IMR-90 (cell line): ENCODE results near the gene EPB41L2. TPM values are rescaled to one million over a fixed set of nuclear protein-coding genes. Genes with fewer than 3 reads are reported as not detected.

ENCODE experiments used
- ATAC-seq: fragments of 200-7000 bp; cut with Tn5 transposase; 2 replicates; pipeline ENCODE4 v1.9.1; 2020; ENCODE audit warnings: low read depth, mild to moderate bottlenecking, moderate library complexity
- BruUV-seq: library from RNA; stranded (reverse); fragments of 400-500 nt; replicated peaks from 2 replicates; lab custom pipeline; 2021; lab: Mats Ljungman, UMichigan
- CTCF ChIA-PET: fragments of 300-600 bp; formaldehyde crosslinking; extraction: SDS; loops from one replicate; lab custom pipeline; 2021; ENCODE audit warnings: antibody characterized with exemption; lab: Yijun Ruan, JAX
- POLR2A ChIA-PET: fragments of 300-600 bp; sonication (Branson Sonifier 250); formaldehyde crosslinking; loops from one replicate; lab custom pipeline; 2022; ENCODE audit warnings: antibody characterized with exemption; ENCODE audit not compliant: unreplicated experiment; lab: Charles Lee
- DNase-seq: peaks from one replicate; pipeline ENCODE4 v3.0.0; 2013
- H2AFZ ChIP-seq: replicated peaks from 2 replicates; pipeline ENCODE3; 2013; ENCODE audit warnings: low read length, mild to moderate bottlenecking; ENCODE audit not compliant: poor library complexity
- H2AK5ac ChIP-seq: 2 replicates; pipeline ENCODE4 v1.6.1; 2013; ENCODE audit warnings: low read depth, low read length, inconsistent platforms
- H2AK9ac ChIP-seq: replicated peaks from 2 replicates; pipeline ENCODE3; 2013; ENCODE audit warnings: mild to moderate bottlenecking, low read depth, low read length, moderate library complexity; ENCODE audit not compliant: poor library complexity
- H2BK120ac ChIP-seq: 2 replicates; pipeline ENCODE4 v1.6.1; 2013; ENCODE audit warnings: low read depth, low read length, inconsistent platforms
- H2BK15ac ChIP-seq: 3 replicates; pipeline ENCODE4 v1.6.1; 2013; ENCODE audit warnings: low read depth, low read length, inconsistent platforms
- H2BK20ac ChIP-seq: 2 replicates; pipeline ENCODE4 v1.6.1; 2013; ENCODE audit warnings: low read depth, mild to moderate bottlenecking, inconsistent platforms, low read length, moderate library complexity
- H2BK5ac ChIP-seq: 2 replicates; pipeline ENCODE4 v1.6.1; 2013; ENCODE audit warnings: mild to moderate bottlenecking, low read depth, low read length, inconsistent platforms; ENCODE audit not compliant: poor library complexity, severe bottlenecking
- H3K14ac ChIP-seq: replicated peaks from 2 replicates; pipeline ENCODE4 v1.6.1; 2013; ENCODE audit warnings: low read depth, low read length, inconsistent platforms
- H3K18ac ChIP-seq: 2 replicates; pipeline ENCODE4 v1.6.1; 2013; ENCODE audit warnings: low read depth, low read length, control low read depth
- H3K23ac ChIP-seq: 2 replicates; pipeline ENCODE4 v1.6.1; 2013; ENCODE audit warnings: low read depth, low read length, inconsistent platforms
- H3K27ac ChIP-seq: 2 replicates; pipeline ENCODE4 v1.5.1; 2013; ENCODE audit warnings: mild to moderate bottlenecking, control low read depth, low read length; ENCODE audit not compliant: insufficient read depth
- H3K27me3 ChIP-seq: 2 replicates; pipeline ENCODE4 v1.6.1; 2013; ENCODE audit warnings: low read length; ENCODE audit not compliant: control insufficient read depth, insufficient read depth
- H3K36me3 ChIP-seq: 2 replicates; pipeline ENCODE4 v1.6.1; 2013; ENCODE audit warnings: low read length, mixed read lengths; ENCODE audit not compliant: control insufficient read depth, insufficient read depth
- H3K4ac ChIP-seq: 2 replicates; pipeline ENCODE4 v1.6.1; 2013; ENCODE audit warnings: low read depth, low read length, inconsistent platforms
- H3K4me1 ChIP-seq: 2 replicates; pipeline ENCODE4 v1.6.1; 2013; ENCODE audit warnings: low read length, mixed read lengths; ENCODE audit not compliant: control insufficient read depth, insufficient read depth
- H3K4me2 ChIP-seq: 2 replicates; pipeline ENCODE4 v1.6.1; 2013; ENCODE audit warnings: low read depth, mild to moderate bottlenecking, control low read depth, low read length, moderate library complexity
- H3K4me3 ChIP-seq: 2 replicates; pipeline ENCODE4 v1.5.1; 2013; ENCODE audit warnings: low read depth, mild to moderate bottlenecking, control low read depth, low read length, moderate library complexity; ENCODE audit not compliant: insufficient read depth
- H3K56ac ChIP-seq: 2 replicates; pipeline ENCODE4 v1.6.1; 2013; ENCODE audit warnings: low read length, inconsistent platforms; ENCODE audit not compliant: insufficient read depth; ENCODE audit errors: extremely low read depth
- H3K79me1 ChIP-seq, 2 experiments: 2 replicates each; pipeline ENCODE4 v1.6.1; 2013; ENCODE audit warnings: low read length in 2 of 2, inconsistent platforms in 1 of 2, low read depth in 1 of 2
- H3K9ac ChIP-seq: 2 replicates; pipeline ENCODE4 v1.6.1; 2013; ENCODE audit warnings: low read depth, low read length, control low read depth
- H3K9me1 ChIP-seq: 2 replicates; pipeline ENCODE4 v1.6.1; 2013; ENCODE audit warnings: low read length, inconsistent platforms; ENCODE audit not compliant: insufficient read depth
- H3K9me3 ChIP-seq: 2 replicates; pipeline ENCODE4 v1.6.1; 2013; ENCODE audit warnings: low read length; ENCODE audit not compliant: control insufficient read depth, insufficient read depth
- H4K20me1 ChIP-seq: 2 replicates; pipeline ENCODE4 v1.6.1; 2013; ENCODE audit warnings: low read length, inconsistent platforms; ENCODE audit not compliant: insufficient read depth
- H4K5ac ChIP-seq: 2 replicates; pipeline ENCODE4 v1.6.1; 2013; ENCODE audit warnings: mild to moderate bottlenecking, low read depth, low read length, control low read depth
- H4K8ac ChIP-seq, 2 experiments: 2 replicates each; pipeline ENCODE4 v1.6.1; 2013; ENCODE audit warnings: low read depth in 2 of 2, low read length in 2 of 2, control low read depth in 1 of 2, inconsistent platforms in 1 of 2
- H4K91ac ChIP-seq: 2 replicates; pipeline ENCODE4 v1.6.1; 2013; ENCODE audit warnings: low read depth, low read length, inconsistent platforms; ENCODE audit not compliant: insufficient read depth
- FOS ChIP-seq: fragments of 150-350 bp; IDR thresholded peaks from 2 replicates; pipeline ENCODE4 v1.6.1; 2016; ENCODE audit warnings: low read depth, low read length
- WGBS, 2 experiments: methylation state at CpG; one replicate each; pipeline versions ENCODE4 v1.1.5 to v1.1.7; 2013; ENCODE audit warnings: missing lambda C conversion rate in 2 of 2; ENCODE audit not compliant: insufficient read length in 1 of 2; ENCODE audit errors: extremely low coverage in 2 of 2; 5-methylcytosine and 5-hydroxymethylcytosine counted together
- dilution Hi-C: fragments of 300-500 bp; cut with HindIII; formaldehyde crosslinking; loops from one replicate; pipeline ENCODE4 v1.14.3; 2018; ENCODE audit warnings: low sequenced_read_pairs; ENCODE audit not compliant: unreplicated experiment
- in situ Hi-C: fragments of 300-500 bp; cut with MboI; formaldehyde crosslinking; loops from 3 replicates; pipeline ENCODE4 v1.14.3; 2019; ENCODE audit warnings: low sequenced_read_pairs, inconsistent platforms, mixed read lengths
- intact Hi-C: fragments of 100-400 bp; cut with micrococcal nuclease; formaldehyde crosslinking; loops from 2 replicates; pipeline ENCODE4 v1.10.0; 2022
- polyA plus RNA-seq, 3 experiments: library from polyadenylated mRNA; depleted of rRNA; stranded (reverse); fragments of >200 nt; gene quantifications; 2 replicates each; pipeline ENCODE4 v1.2.3, GENCODE V29; 2012; ENCODE audit warnings: low replicate concordance in 1 of 3
- total RNA-seq: library from RNA; depleted of rRNA; stranded (reverse); fragments of >200 nt; gene quantifications from 2 replicates; pipeline ENCODE4 v1.2.3, GENCODE V29; 2012

Gene EPB41L2
- total and polyA plus RNA-seq, 2 of the 4 experiments (the other 2 are of a cell fraction): 85.7 to 99.8 TPM

DNA sequence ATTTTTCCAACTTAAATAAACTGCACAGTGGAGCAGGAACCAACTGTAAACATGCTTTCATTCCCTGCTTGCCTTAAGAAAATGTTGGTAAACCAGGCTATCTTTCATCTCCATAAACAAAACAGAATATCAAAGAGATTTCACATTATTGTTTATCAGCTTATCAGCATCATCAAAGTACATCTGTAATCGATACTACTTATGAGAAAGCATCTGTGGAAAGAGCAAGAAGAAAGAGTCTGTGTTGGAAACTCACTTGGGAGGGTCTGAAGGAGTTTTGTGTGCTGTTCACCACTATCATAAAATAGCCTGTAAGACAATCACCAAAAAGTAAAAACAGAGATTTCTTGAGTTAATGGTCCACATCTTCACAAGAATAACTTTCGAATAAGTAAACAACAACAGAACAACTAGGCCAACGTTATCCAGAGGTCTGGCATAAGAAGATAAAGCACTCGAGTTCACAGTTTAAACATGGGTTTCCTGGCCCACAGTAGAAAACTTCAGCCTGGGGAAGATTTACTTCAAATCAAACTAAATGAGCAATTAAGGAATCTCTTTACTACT, 47.9 kb downstream of the EPB41L2 start:
- in situ Hi-C loops (no loop called here), intact Hi-C loops (no loop called here)
- peak overlapping the region; percentile 1; the same call in 1 of the 2 replicates for H3K4me2 ChIP-seq

More for the DNA sequence above, 47.9 kb downstream of the EPB41L2 start:
- Histone ChIP-seq H3K4me3 (no peak overlapping the region), H3K14ac (0 out of 2 replicates have a peak overlapping the region, but pooled peaks have one; percentile 32), H3K27me3 (no peaks in the 10 kb centered on the region), H2AK9ac (no peak overlapping the region), H4K91ac (no peak overlapping the region), H2AFZ (no peak overlapping the region), H3K23ac (peak overlapping the region; percentile 7; the same call in 1 of the 2 replicates), H2BK20ac (no peak overlapping the region), H4K5ac (peak overlapping the region; percentile 39; the same call in 1 of the 2 replicates), H3K79me1 (peaks cover 38 to 60% of the 10 kb centered on the region in 2 experiments), H3K9ac (no peak overlapping the region), H3K36me3 (no peaks in the 10 kb centered on the region), H2BK5ac (no peak overlapping the region), H2AK5ac (no peak overlapping the region), H4K8ac (no peak overlapping the region), H2BK15ac (no peak overlapping the region), H3K56ac (no peak overlapping the region), H3K4me1 (peaks cover 5% of the 10 kb centered on the region; the same call in 1 of the 2 replicates), H3K9me3 (no peaks in the 10 kb centered on the region), H4K20me1 (peaks cover 38% of the 10 kb centered on the region), H3K27ac (no peak overlapping the region), H2BK120ac (no peak overlapping the region), H3K18ac (no peak overlapping the region), H3K4ac (no peak overlapping the region), H3K9me1 (peaks cover 8% of the 10 kb centered on the region; the same call in 1 of the 2 replicates)
- WGBS, 2 experiments: no CpG with 5 or more reads among the region's 4 CpGs
- no peak for ATAC-seq
- DNase-seq: no peak
- ChIA-PET CTCF (no interaction called here), POLR2A (no interaction called here)
- TF ChIP-seq FOS: no peak
- BruUV-seq: no TSS peak
- dilution Hi-C loops: no loop called here
